ENCODE measurements around the gene TNFAIP8L2. TPM values are rescaled to one million over a fixed set of nuclear protein-coding genes. Genes with fewer than 3 reads are reported as not detected.

Gene TNFAIP8L2
- total and polyA plus RNA-seq, 8 donors = 0.16 to 3.8 (median 1.3) TPM

DNA sequence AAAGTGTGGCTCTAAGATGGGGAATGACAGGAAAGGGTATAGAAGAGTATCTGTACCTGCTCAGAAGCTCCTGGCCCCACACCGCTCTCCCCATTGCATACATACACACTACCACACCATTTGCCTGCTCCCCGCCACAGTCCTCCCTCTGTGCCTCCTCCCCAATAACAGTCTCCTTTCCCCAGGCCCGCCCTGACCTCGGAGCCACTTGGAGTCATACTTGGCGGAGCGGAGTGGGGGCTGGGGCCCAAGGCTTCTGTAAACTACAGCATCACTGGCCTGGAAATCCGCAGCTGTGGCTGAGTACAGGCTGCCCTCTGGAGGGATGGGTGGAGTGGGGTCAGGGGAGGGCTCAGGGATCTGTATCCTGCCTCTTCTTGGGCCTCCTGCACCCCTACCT, 18.7 kb upstream of the TNFAIP8L2 start:
- TF ChIP-seq CTCF (IDR thresholded peaks at IDR 0.05) = no peak
- Histone ChIP-seq H3K4me1 (no peaks in the 10 kb centered on the region), H3K27ac (no peak overlapping the region), H3K27me3 (no peaks in the 10 kb centered on the region), H3K36me3 (no peaks in the 10 kb centered on the region), H3K4me3 (no peak overlapping the region), H3K9me3 (no peaks in the 10 kb centered on the region)
- intact Hi-C loops (cut with DNase I) = no loop called here
- FAIRE-seq (no peak), DNase-seq (peak in 1 of 6 donors; percentile 65), ATAC-seq (no peak)
- 94 to 97% methylated on average over 7 of the region's 7 CpGs for WGBS, 2 donors

DNA sequence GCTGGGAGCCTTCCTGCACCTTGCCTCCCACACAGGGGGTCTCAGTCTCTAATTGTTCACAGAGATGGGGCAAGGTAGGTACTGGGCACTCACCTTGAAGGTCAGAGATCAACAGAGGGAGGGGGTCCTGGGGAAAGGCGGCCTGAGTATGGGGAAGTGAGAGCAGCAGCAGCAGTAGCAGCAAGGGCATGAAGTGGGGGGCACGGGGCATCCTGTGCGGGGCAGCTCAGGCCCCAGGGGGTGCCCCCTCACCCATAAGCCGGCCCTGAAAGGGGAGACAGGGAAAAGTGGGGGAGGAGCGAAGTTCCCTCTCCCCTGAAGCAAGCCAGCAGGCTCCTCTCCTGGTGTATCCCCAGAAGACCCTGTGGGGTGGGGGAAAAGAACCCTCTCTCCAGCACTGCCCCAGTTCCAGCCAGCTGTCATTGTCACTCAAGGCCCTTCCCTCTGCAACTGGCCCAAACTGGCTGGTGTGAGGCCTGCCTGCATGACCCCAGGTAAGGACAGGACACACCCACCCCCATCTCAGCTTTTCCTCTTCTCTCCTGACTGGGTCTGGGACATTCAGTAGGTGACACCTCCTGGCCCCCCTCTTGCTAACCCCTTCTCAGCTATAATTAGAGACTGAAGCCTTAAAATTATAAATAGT, 13.9 kb upstream of the TNFAIP8L2 start:
- DNase-seq (no peak), ATAC-seq (no peak), FAIRE-seq (no peak)
- Histone ChIP-seq H3K27me3 (no peaks in the 10 kb centered on the region), H3K36me3 (no peaks in the 10 kb centered on the region), H3K27ac (no peak overlapping the region), H3K9me3 (no peaks in the 10 kb centered on the region), H3K4me1 (peaks cover 0 to 6% (median 0%) of the 10 kb centered on the region in 3 donors), H3K4me3 (no peak overlapping the region)
- 74 to 78% methylated on average over 5 of the region's 5 CpGs for WGBS, 2 donors
- TF ChIP-seq CTCF (IDR thresholded peaks at IDR 0.05) = no peak
- intact Hi-C loops (cut with DNase I) = loop anchor here in 1 of 3 donors (5.0 kb wide), 1 partner anchor 50 kb away; no protein-coding TSS in a partner anchor

DNA sequence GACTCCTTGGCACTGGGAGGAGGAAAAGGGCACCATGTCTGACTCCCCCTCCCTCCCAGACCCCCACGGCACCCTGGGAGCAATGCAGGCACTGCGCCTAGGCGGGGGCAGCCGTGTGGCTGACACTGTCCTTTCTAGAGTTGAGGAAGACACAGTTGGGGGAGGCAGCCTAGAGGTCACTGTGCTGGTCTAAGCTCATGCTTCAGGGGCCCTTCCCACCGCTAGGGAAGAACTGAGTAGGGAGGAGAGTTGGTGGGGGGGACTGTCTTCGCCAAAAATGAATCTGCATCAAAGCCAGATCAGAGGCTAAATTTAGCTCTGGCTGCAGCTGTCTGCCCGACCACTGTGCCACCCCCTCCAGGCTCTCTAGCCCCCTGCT, 13.4 kb upstream of the TNFAIP8L2 start:
- no peak overlapping the region for H3K4me3 ChIP-seq
- FAIRE-seq = no peak
- ATAC-seq = no peak
- 78 to 86% methylated on average over 7 of the region's 7 CpGs for WGBS, 2 donors
- no peak overlapping the region for H3K27ac ChIP-seq
- H3K4me1 ChIP-seq = peaks cover 0 to 6% (median 0%) of the 10 kb centered on the region in 3 donors
- TF ChIP-seq CTCF (IDR thresholded peaks at IDR 0.05) = no peak
- no peaks in the 10 kb centered on the region for H3K9me3 ChIP-seq
- H3K27me3 ChIP-seq = no peaks in the 10 kb centered on the region
- H3K36me3 ChIP-seq = no peaks in the 10 kb centered on the region
- no peak for DNase-seq
- intact Hi-C loops (cut with DNase I) = loop anchor here in 1 of 3 donors (5.0 kb wide), 1 partner anchor 51 kb away; no protein-coding TSS in a partner anchor

DNA sequence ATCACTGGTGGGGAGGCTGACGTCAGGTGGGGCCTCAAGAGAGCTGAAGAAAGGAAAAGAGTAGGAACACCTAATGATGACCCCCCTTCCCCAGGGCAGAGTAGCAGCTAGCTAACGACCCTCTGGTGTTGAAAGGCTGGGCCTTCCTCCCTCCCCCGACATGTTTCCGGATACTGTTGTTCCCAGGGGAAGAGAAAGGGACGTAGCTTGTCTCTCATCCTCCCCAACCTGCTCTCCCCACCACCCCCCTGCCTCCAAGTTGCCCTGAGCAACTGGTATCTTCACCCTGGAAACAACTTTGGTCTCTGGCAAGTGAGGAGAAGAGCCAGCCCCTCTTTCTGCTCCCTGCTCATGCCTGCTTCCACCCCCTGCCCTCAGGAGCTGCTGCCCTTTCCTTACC, 12.5 kb upstream of the TNFAIP8L2 start:
- intact Hi-C loops (cut with DNase I) = loop anchor here in 1 of 3 donors (5.0 kb wide), 1 partner anchor 52 kb away; no protein-coding TSS in a partner anchor
- WGBS, 2 donors = 70 to 78% methylated on average over 4 to 5 of the region's 5 CpGs
- Histone ChIP-seq H3K36me3 (no peaks in the 10 kb centered on the region), H3K4me3 (no peak overlapping the region), H3K4me1 (peaks cover 0 to 6% (median 0%) of the 10 kb centered on the region in 3 donors), H3K9me3 (no peaks in the 10 kb centered on the region), H3K27ac (no peak overlapping the region), H3K27me3 (no peaks in the 10 kb centered on the region)
- TF ChIP-seq CTCF (IDR thresholded peaks at IDR 0.05) = no peak
- FAIRE-seq = no peak
- no peak for DNase-seq
- no peak for ATAC-seq

All from pancreas (tissue), 10 donors.